Esophagus muscularis mucosa (tissue), 4 donors: ENCODE measurements around the gene RBM46. TPM values are rescaled to one million over a fixed set of nuclear protein-coding genes. Genes with fewer than 3 reads are reported as not detected.

Experiments used
- DNase-seq: peaks from one replicate; pipeline ENCODE4 v3.0.0-alpha.2; 2017; ENCODE audit errors: extremely low spot score
- H3K27ac ChIP-seq, 4 donors: fragments of 200-600 bp; sonication (generic); replicated peaks in 1 of 4; 1 replicate in 3 of 4; 2 replicates in 1 of 4; pipeline ENCODE4 v1.5.1; 2016 to 2019; ENCODE audit warnings: mild to moderate bottlenecking in 1 of 4
- H3K27me3 ChIP-seq, 4 donors: fragments of 200-600 bp; sonication (generic); one replicate each; pipeline versions ENCODE4 v1.5.1 to v1.6.0; 2016 to 2019
- H3K36me3 ChIP-seq, 4 donors: fragments of 200-600 bp; sonication (generic); one replicate each; pipeline ENCODE4 v1.5.1; 2016 to 2019
- H3K4me1 ChIP-seq, 4 donors: fragments of 200-600 bp; sonication (generic); one replicate each; pipeline ENCODE4 v1.5.1; 2016 to 2019
- H3K4me3 ChIP-seq, 4 donors: fragments of 200-600 bp; sonication (generic); 1 replicate in 2 of 4; 2 replicates in 2 of 4; pipeline ENCODE4 v1.5.1; 2016 to 2019; ENCODE audit warnings: mild to moderate bottlenecking in 4 of 4, moderate library complexity in 1 of 4
- H3K9me3 ChIP-seq, 4 donors: fragments of 200-600 bp; sonication (generic); 1 replicate in 3 of 4; 2 replicates in 1 of 4; pipeline ENCODE4 v1.5.1; 2016 to 2019
- CTCF ChIP-seq, 3 experiments: fragments of 200-600 bp in 2 of 3; fragments of 450-650 bp in 1 of 3; sonication (generic) in 2 of 3; IDR thresholded peaks; one replicate each; pipeline ENCODE4 v1.5.1; 2017 to 2019; ENCODE audit warnings: antibody characterized with exemption in 3 of 3, mild to moderate bottlenecking in 2 of 3, moderate library complexity in 1 of 3
- EP300 ChIP-seq: sonication (generic); formaldehyde crosslinking; IDR thresholded peaks from one replicate; pipeline ENCODE4 v1.6.1; 2017; ENCODE audit warnings: antibody characterized with exemption
- POLR2A ChIP-seq: fragments of 450-650 bp; IDR thresholded peaks from one replicate; pipeline ENCODE4 v1.6.1; 2017; ENCODE audit warnings: antibody characterized with exemption, moderate library complexity, mild to moderate bottlenecking, low read depth
- POLR2AphosphoS5 ChIP-seq, 2 donors: sonication (generic); formaldehyde crosslinking; IDR thresholded peaks; one replicate each; pipeline ENCODE4 v1.6.1; 2017; ENCODE audit warnings: antibody characterized with exemption in 2 of 2
- WGBS: methylation state at CpG from one replicate; pipeline ENCODE4 v1.1.5; 2018; 5-methylcytosine and 5-hydroxymethylcytosine counted together
- intact Hi-C: fragments of 100-400 bp; cut with DNase I; formaldehyde crosslinking; loops from one replicate; pipeline ENCODE4 v1.15.1; 2023
- total RNA-seq, 4 donors: library from RNA; depleted of rRNA; stranded (reverse); fragments of >200 nt; gene quantifications; one replicate each; pipeline versions ENCODE4 v1.1.0 to v1.2.1, GENCODE V29; 2016

The RBM46 gene
- total RNA-seq = under 1 TPM in 1 of 4 donors, not detected in 3; 0.13 TPM

GRCh38 chr4:154781126-154781982 is at the start of gene RBM46:
TSS of gene RBM46 (plus strand) at chr4:154781272. CDS start at chr4:154796753, 15,481 bp downstream.
- no peaks in the 10 kb centered on the region for H3K4me1 ChIP-seq
- no peak for TF ChIP-seq CTCF (IDR thresholded peaks at IDR 0.05)
- H3K36me3 ChIP-seq = no peaks in the 10 kb centered on the region
- no peak within 1 kb of the TSS for H3K4me3 ChIP-seq
- no peaks in the 10 kb centered on the region for H3K9me3 ChIP-seq
- intact Hi-C loops = no loop called here
- DNase-seq = no peak
- peaks cover 0 to 14% (median 3%) of the 10 kb centered on the region in 4 donors for H3K27me3 ChIP-seq
- WGBS = 86% methylated on average over 63 of the region's 76 CpGs
- no peak within 1 kb of the TSS for H3K27ac ChIP-seq

GRCh38 chr4:154731756-154732155 is 49.3 kb upstream of the RBM46 start:
- TF ChIP-seq POLR2A (no peak), CTCF (IDR thresholded peaks at IDR 0.05) (no peak), POLR2AphosphoS5 (IDR thresholded peaks at IDR 0.05) (no peak), EP300 (no peak)
- DNase-seq = no peak
- Histone ChIP-seq H3K27me3 (no peaks in the 10 kb centered on the region), H3K9me3 (no peaks in the 10 kb centered on the region), H3K36me3 (no peaks in the 10 kb centered on the region), H3K4me3 (no peak overlapping the region), H3K4me1 (no peaks in the 10 kb centered on the region), H3K27ac (no peak overlapping the region)
- intact Hi-C loops = no loop called here

- H3K4me3 ChIP-seq = no peak overlapping the region
- no peaks in the 10 kb centered on the region for H3K4me1 ChIP-seq
- intact Hi-C loops = no loop called here
- no peak for DNase-seq
- H3K36me3 ChIP-seq = no peaks in the 10 kb centered on the region
- H3K27ac ChIP-seq = no peak overlapping the region
- TF ChIP-seq POLR2AphosphoS5 (IDR thresholded peaks at IDR 0.05) = no peak
- TF ChIP-seq CTCF (IDR thresholded peaks at IDR 0.05) = no peak
- TF ChIP-seq EP300 = no peak
- no peak for TF ChIP-seq POLR2A
- H3K9me3 ChIP-seq = no peaks in the 10 kb centered on the region
- WGBS = 80% methylated on average over 4 of the region's 4 CpGs
- no peaks in the 10 kb centered on the region for H3K27me3 ChIP-seq
Observed at GRCh38 chr4:154732669-154733068, 48.4 kb upstream of the RBM46 start.

GRCh38 chr4:154736770-154737169 is 44.3 kb upstream of the RBM46 start:
- intact Hi-C loops = no loop called here
- TF ChIP-seq POLR2AphosphoS5 (IDR thresholded peaks at IDR 0.05) (no peak), CTCF (IDR thresholded peaks at IDR 0.05) (no peak), EP300 (no peak), POLR2A (no peak)
- 86% methylated on average over 1 of the region's 1 CpG for WGBS

More at GRCh38 chr4:154736770-154737169, 44.3 kb upstream of the RBM46 start:
- peaks cover 0 to 1% (median 0%) of the 10 kb centered on the region in 4 donors for H3K27me3 ChIP-seq
- no peaks in the 10 kb centered on the region for H3K9me3 ChIP-seq
- DNase-seq = no peak
- no peak overlapping the region for H3K27ac ChIP-seq
- peaks cover 0 to 11% (median 9%) of the 10 kb centered on the region in 4 donors for H3K4me1 ChIP-seq
- H3K36me3 ChIP-seq = no peaks in the 10 kb centered on the region
- no peak overlapping the region for H3K4me3 ChIP-seq
